SK-N-SH (cell line): ENCODE measurements around the gene SPTBN1. TPM values are rescaled to one million over a fixed set of nuclear protein-coding genes. Genes with fewer than 3 reads are reported as not detected.
A peak's percentile ranks its signal among the peaks of the same experiment; 100 is the strongest.

Experiments
- CTCF ChIA-PET: fragments of 300-600, 350-600 bp; formaldehyde crosslinking; extraction: SDS; loops from one replicate; lab custom pipeline; 2021; lab: Yijun Ruan, JAX
- POLR2A ChIA-PET: fragments of 350-600 bp; sonication (Branson Sonifier 250); formaldehyde crosslinking; extraction: SDS; loops from one replicate; lab custom pipeline; 2020; ENCODE audit warnings: antibody characterized with exemption, inconsistent platforms; lab: Yijun Ruan, JAX
- DNase-seq: peaks from one replicate; pipeline ENCODE4 v3.0.0; 2012
- H2AFZ ChIP-seq: fragments of 200-600 bp; sonication (generic); 2 replicates; pipeline ENCODE4 v1.8.1; 2016; ENCODE audit warnings: antibody characterized with exemption, mild to moderate bottlenecking, low read depth
- H3F3A ChIP-seq: fragments of 200-600 bp; sonication (generic); replicated peaks from 2 replicates; pipeline ENCODE3; 2016; ENCODE audit warnings: antibody characterized with exemption, mild to moderate bottlenecking; ENCODE audit not compliant: insufficient read depth
- H3K27ac ChIP-seq, 2 experiments: fragments of 200-500 bp in 1 of 2; fragments of 200-600 bp in 1 of 2; sonication (Bioruptor generic) in 1 of 2; sonication (generic), shearing (Covaris generic) in 1 of 2; 2 replicates each; pipeline versions ENCODE4 v1.5.1 to v1.6.1; 2014 to 2016; ENCODE audit warnings: low read depth in 2 of 2, inconsistent platforms in 1 of 2, low read length in 1 of 2, mild to moderate bottlenecking in 1 of 2, mixed read lengths in 1 of 2
- H3K27me3 ChIP-seq: fragments of 200-600 bp; sonication (generic), shearing (Covaris generic); 2 replicates; pipeline ENCODE4 v1.6.1; 2016; ENCODE audit warnings: mixed run types; ENCODE audit not compliant: insufficient read depth
- H3K36me3 ChIP-seq, 2 experiments: fragments of 200-500 bp in 1 of 2; fragments of 200-600 bp in 1 of 2; sonication (Bioruptor generic) in 1 of 2; sonication (generic) in 1 of 2; replicated peaks in 1 of 2; 2 replicates each; pipeline versions ENCODE3 to v1.5.1; 2014 to 2016; ENCODE audit warnings: low read length in 1 of 2, mild to moderate bottlenecking in 1 of 2; ENCODE audit not compliant: insufficient read depth in 2 of 2, control insufficient read depth in 1 of 2
- H3K4me1 ChIP-seq, 2 experiments: fragments of 200-500 bp in 1 of 2; fragments of 200-600 bp in 1 of 2; sonication (Bioruptor generic) in 1 of 2; sonication (generic), shearing (Covaris generic) in 1 of 2; 2 replicates each; pipeline versions ENCODE4 v1.5.1 to v1.6.1; 2014 to 2016; ENCODE audit warnings: low read depth in 1 of 2, low read length in 1 of 2, mixed run types in 1 of 2; ENCODE audit not compliant: insufficient read depth in 2 of 2, control insufficient read depth in 1 of 2
- H3K4me2 ChIP-seq: fragments of 200-600 bp; sonication (generic), shearing (Covaris generic); 2 replicates; pipeline ENCODE4 v1.6.1; 2017; ENCODE audit warnings: mixed run types
- H3K4me3 ChIP-seq, 2 experiments: fragments of 200-500 bp in 1 of 2; fragments of 200-600 bp in 1 of 2; sonication (Bioruptor generic) in 1 of 2; sonication (generic), shearing (Covaris generic) in 1 of 2; 2 replicates each; pipeline versions ENCODE4 v1.5.1 to v1.8.1; 2014 to 2016; ENCODE audit warnings: low read depth in 2 of 2, inconsistent platforms in 1 of 2, low read length in 1 of 2, mild to moderate bottlenecking in 1 of 2, mixed read lengths in 1 of 2, moderate library complexity in 1 of 2
- H3K79me2 ChIP-seq: fragments of 200-600 bp; sonication (generic); 2 replicates; pipeline ENCODE4 v1.8.1; 2017; ENCODE audit warnings: mild to moderate bottlenecking; ENCODE audit not compliant: insufficient read depth
- H3K9ac ChIP-seq: fragments of 200-600 bp; sonication (generic); 2 replicates; pipeline ENCODE4 v1.6.1; 2017; ENCODE audit warnings: mixed run types
- H3K9me2 ChIP-seq: fragments of 200-600 bp; sonication (generic); 2 replicates; pipeline ENCODE4 v1.6.1; 2017; ENCODE audit warnings: mixed run types
- H3K9me3 ChIP-seq: fragments of 200-600 bp; sonication (generic); 2 replicates; pipeline ENCODE4 v1.6.1; 2017; ENCODE audit warnings: mixed run types, mild to moderate bottlenecking, moderate library complexity
- H4K20me1 ChIP-seq: fragments of 200-600 bp; sonication (generic); 2 replicates; pipeline ENCODE4 v1.6.1; 2017; ENCODE audit warnings: mild to moderate bottlenecking, mixed run types; ENCODE audit not compliant: insufficient read depth
- CHD2 ChIP-seq: fragments of 150-350 bp; IDR thresholded peaks from 2 replicates; pipeline ENCODE4 v1.6.1; 2018; ENCODE audit warnings: low read length; ENCODE audit not compliant: partially characterized antibody
- ELF1 ChIP-seq: IDR thresholded peaks from 2 replicates; pipeline ENCODE4 v1.4.0; 2012
- EP300 ChIP-seq, 2 experiments: IDR thresholded peaks; 2 replicates each; pipeline versions ENCODE4 v1.4.0 to v1.6.1; 2012; ENCODE audit warnings: borderline replicate concordance in 1 of 2, low read depth in 1 of 2, low read length in 1 of 2
- EZH2phosphoT487 ChIP-seq: fragments of 200-600 bp; sonication (generic); IDR thresholded peaks from 2 replicates; pipeline ENCODE4 v1.6.1; 2017; ENCODE audit warnings: low read depth, mixed run types, mild to moderate bottlenecking, antibody characterized with exemption, moderate library complexity, borderline replicate concordance
- FOXJ3 ChIP-seq: sonication (generic); formaldehyde crosslinking; IDR thresholded peaks from 2 replicates; pipeline ENCODE4 v1.5.1; 2020; ENCODE audit warnings: mild to moderate bottlenecking, missing genetic modification reagents
- FOXM1 ChIP-seq: IDR thresholded peaks from 2 replicates; pipeline ENCODE4 v1.4.0; 2012; ENCODE audit warnings: low read depth, mild to moderate bottlenecking
- GABPA ChIP-seq: IDR thresholded peaks from 2 replicates; pipeline ENCODE4 v1.4.0; 2012; ENCODE audit warnings: low read depth, mild to moderate bottlenecking
- GATA2 ChIP-seq: sonication (generic); formaldehyde crosslinking; IDR thresholded peaks from 2 replicates; pipeline ENCODE4 v1.5.0; 2020; ENCODE audit warnings: mild to moderate bottlenecking, missing genetic modification reagents
- MAX ChIP-seq: IDR thresholded peaks from 2 replicates; pipeline ENCODE4 v1.4.0; 2012; ENCODE audit warnings: low read depth
- MXI1 ChIP-seq: IDR thresholded peaks from 2 replicates; pipeline ENCODE4 v1.6.1; 2012; ENCODE audit warnings: mild to moderate bottlenecking, low read depth, low read length, improper control_type of control experiment
- NFIC ChIP-seq: IDR thresholded peaks from 2 replicates; pipeline ENCODE4 v1.4.0; 2012; ENCODE audit warnings: borderline replicate concordance
- RCOR1 ChIP-seq: fragments of 150-350 bp; IDR thresholded peaks from 2 replicates; pipeline ENCODE4 v1.6.1; 2017; ENCODE audit warnings: antibody characterized with exemption, low read length
- RFX5 ChIP-seq: IDR thresholded peaks from 2 replicates; pipeline ENCODE4 v1.6.1; 2012; ENCODE audit warnings: mild to moderate bottlenecking, improper control_type of control experiment, low read length
- RXRA ChIP-seq: IDR thresholded peaks from 2 replicates; pipeline ENCODE4 v1.4.0; 2012; ENCODE audit warnings: low read depth, mild to moderate bottlenecking, borderline replicate concordance
- SIN3A ChIP-seq: IDR thresholded peaks from 2 replicates; pipeline ENCODE4 v1.6.1; 2012; ENCODE audit warnings: low read depth, mild to moderate bottlenecking, low read length, moderate library complexity, borderline replicate concordance
- TAF1 ChIP-seq: IDR thresholded peaks from 2 replicates; pipeline ENCODE4 v1.6.1; 2012; ENCODE audit warnings: low read depth, mild to moderate bottlenecking, low read length, moderate library complexity, borderline replicate concordance
- TCF12 ChIP-seq: IDR thresholded peaks from 2 replicates; pipeline ENCODE4 v1.4.0; 2012
- TEAD4 ChIP-seq: IDR thresholded peaks from 2 replicates; pipeline ENCODE4 v1.4.0; 2012; ENCODE audit warnings: mild to moderate bottlenecking, borderline replicate concordance; ENCODE audit not compliant: insufficient read depth
- YY1 ChIP-seq: IDR thresholded peaks from 2 replicates; pipeline ENCODE4 v1.4.0; 2012; ENCODE audit warnings: low read depth, mild to moderate bottlenecking
- WGBS: methylation state at CpG from one replicate; pipeline ENCODE4 v1.1.6; 2017; ENCODE audit warnings: low lambda C conversion rate; 5-methylcytosine and 5-hydroxymethylcytosine counted together
- polyA plus RNA-seq, 3 experiments: library from polyadenylated mRNA; depleted of rRNA; stranded (reverse); fragments of >200 nt; gene quantifications; 2 replicates each; pipeline ENCODE4 v1.2.3, GENCODE V29; 2012
- TF ChIP-seq, protein P1 (sequence below): IDR thresholded peaks from 2 replicates; pipeline ENCODE4; 2012

Gene SPTBN1
- polyA plus RNA-seq, 1 of the 3 experiments (the other 2 are of a cell fraction) = 29.1 TPM

DNA sequence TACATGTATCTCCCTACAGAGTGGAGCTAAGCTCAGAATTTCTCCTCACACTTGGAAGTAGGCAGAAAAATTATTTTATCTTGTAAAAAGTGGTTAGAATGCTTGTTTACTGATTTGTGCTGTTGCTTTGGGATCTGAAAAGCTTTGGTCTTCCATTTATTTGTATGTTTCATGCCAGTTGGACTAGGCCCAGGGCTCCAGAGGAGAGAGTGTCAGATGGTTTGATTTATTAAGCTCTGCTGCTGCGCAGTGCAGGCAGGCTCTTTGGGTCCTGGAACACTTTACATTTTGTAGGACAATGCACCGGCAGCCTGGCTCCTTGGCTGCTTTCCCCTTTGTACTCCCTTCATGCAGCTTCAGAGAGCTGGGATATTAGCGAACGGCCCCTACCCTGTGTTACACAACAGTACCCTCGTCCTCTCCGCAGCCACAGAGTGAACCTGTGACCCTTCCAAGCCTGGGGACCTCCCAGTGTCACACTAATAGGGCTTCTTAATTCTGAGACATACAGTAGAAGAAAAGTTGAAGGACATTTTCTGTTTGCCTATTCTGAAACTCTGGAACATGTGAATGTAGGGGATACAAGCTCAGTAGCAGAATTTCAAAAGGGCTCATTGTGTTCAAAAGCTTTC is 210.6 kb downstream of the SPTBN1 start:
- no peaks in the 10 kb centered on the region for H4K20me1 ChIP-seq
- no peak overlapping the region for H3K4me3 ChIP-seq
- POLR2A ChIA-PET = no interaction called here
- H3K27me3 ChIP-seq = no peaks in the 10 kb centered on the region
- H3K9me3 ChIP-seq = no peaks in the 10 kb centered on the region
- peaks cover 2 to 31% of the 10 kb centered on the region in 2 experiments; a peak in 3 of 4 replicates for H3K4me1 ChIP-seq
- H2AFZ ChIP-seq = no peak overlapping the region
- H3F3A ChIP-seq = peaks cover 21% of the 10 kb centered on the region
- CTCF ChIA-PET = interaction anchor here (0.7 to 5.2 kb wide), 16 partner anchors 9 to 846 kb away, joined by 3 to 28 read pairs (median 4); partner anchors contain the start of gene EML6
- H3K9ac ChIP-seq = no peak overlapping the region
- peak overlapping the region; percentile 34 to 73 for H3K27ac ChIP-seq
- H3K4me2 ChIP-seq = peak overlapping the region; percentile 37; the same call in 1 of the 2 replicates
- TF ChIP-seq GATA2 (CRISPR knock-in tag) (no peak), RFX5 (no peak), FOXM1 (no peak), EZH2phosphoT487 (no peak), NFIC (0 out of 2 replicates have a peak, but pooled peaks have one; percentile 4), RXRA (no peak), ELF1 (no peak), EP300 (IDR thresholded peaks at IDR 0.05; ENCODE audit: borderline replicate concordance in 1 of 2, low read depth in 1 of 2, low read length in 1 of 2) (no peak), YY1 (no peak)
- TF ChIP-seq, protein P1, sequence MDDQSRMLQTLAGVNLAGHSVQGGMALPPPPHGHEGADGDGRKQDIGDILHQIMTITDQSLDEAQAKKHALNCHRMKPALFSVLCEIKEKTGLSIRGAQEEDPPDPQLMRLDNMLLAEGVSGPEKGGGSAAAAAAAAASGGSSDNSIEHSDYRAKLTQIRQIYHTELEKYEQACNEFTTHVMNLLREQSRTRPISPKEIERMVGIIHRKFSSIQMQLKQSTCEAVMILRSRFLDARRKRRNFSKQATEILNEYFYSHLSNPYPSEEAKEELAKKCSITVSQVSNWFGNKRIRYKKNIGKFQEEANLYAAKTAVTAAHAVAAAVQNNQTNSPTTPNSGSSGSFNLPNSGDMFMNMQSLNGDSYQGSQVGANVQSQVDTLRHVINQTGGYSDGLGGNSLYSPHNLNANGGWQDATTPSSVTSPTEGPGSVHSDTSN = peak; percentile 55
- TF ChIP-seq, all 33 proteins: peak for 2
- H3K79me2 ChIP-seq = no peaks in the 10 kb centered on the region
- H3K36me3 ChIP-seq = peaks cover 64 to 86% of the 10 kb centered on the region in 2 experiments
- H3K9me2 ChIP-seq = no peaks in the 10 kb centered on the region
- 99% methylated on average over 6 of the region's 6 CpGs for WGBS
- no peak for DNase-seq

- no peaks in the 10 kb centered on the region for H3K9me2 ChIP-seq
- POLR2A ChIA-PET = no interaction called here
- no peaks in the 10 kb centered on the region for H3K27me3 ChIP-seq
- peaks cover 2 to 31% of the 10 kb centered on the region in 2 experiments; a peak in 3 of 4 replicates for H3K4me1 ChIP-seq
- WGBS = 98% methylated on average over 4 of the region's 4 CpGs
- TF ChIP-seq RCOR1 = no peak
- TF ChIP-seq TEAD4 = no peak
- TF ChIP-seq MAX = no peak
- TF ChIP-seq, protein P1 = no peak
- TF ChIP-seq FOXM1 = no peak
- TF ChIP-seq TAF1 = no peak
- no peak for TF ChIP-seq FOXJ3 (CRISPR knock-in tag)
- TF ChIP-seq TCF12 = no peak
- TF ChIP-seq MXI1 = no peak
- no peak for TF ChIP-seq CHD2
- TF ChIP-seq GABPA = no peak
- no peak for TF ChIP-seq SIN3A
- TF ChIP-seq RFX5 = no peak
- peaks cover 59 to 81% of the 10 kb centered on the region in 2 experiments for H3K36me3 ChIP-seq
- no peak overlapping the region for H3K4me2 ChIP-seq
- H3F3A ChIP-seq = peaks cover 26% of the 10 kb centered on the region
- CTCF ChIA-PET = interaction anchor here (1.1 to 5.2 kb wide), 7 partner anchors 9 to 560 kb away, joined by 3 to 28 read pairs (median 15); no protein-coding TSS in a partner anchor
- no peaks in the 10 kb centered on the region for H4K20me1 ChIP-seq
- H3K9me3 ChIP-seq = no peaks in the 10 kb centered on the region
- no peak overlapping the region for H3K4me3 ChIP-seq
- no peak overlapping the region for H2AFZ ChIP-seq
- H3K9ac ChIP-seq = no peak overlapping the region
- peak overlapping the region; percentile 34 to 73 for H3K27ac ChIP-seq
- no peaks in the 10 kb centered on the region for H3K79me2 ChIP-seq
- DNase-seq = no peak
Observed at GRCh38 chr2:54667266-54667639, 211.1 kb downstream of the SPTBN1 start.
